CD4-positive, CD25-positive, alpha-beta regulatory T cell (primary cell): ENCODE results near the gene DOP1A. TPM values are rescaled to one million over a fixed set of nuclear protein-coding genes. Genes with fewer than 3 reads are reported as not detected.
A peak's percentile ranks its signal among the peaks of the same experiment; 100 is the strongest.

Source experiments
- ATAC-seq, 2 donors: fragments of 150-1000 bp; cut with Tn5 transposase; one replicate each; pipeline ENCODE4 v1.10.0; 2021; ENCODE audit warnings: low read depth in 2 of 2, moderate number of reproducible peaks in 2 of 2, moderate library complexity in 1 of 2
- DNase-seq, 3 donors: peaks; one replicate each; pipeline versions ENCODE4 v3.0.0 to v3.0.0-alpha.2; 2012 to 2022; ENCODE audit warnings: mixed read lengths in 1 of 3
- H3K27ac ChIP-seq: one replicate; pipeline ENCODE4 v1.7.0; 2013; ENCODE audit warnings: mild to moderate bottlenecking, low read length; ENCODE audit not compliant: insufficient read depth, poor library complexity, severe bottlenecking
- H3K27me3 ChIP-seq: one replicate; pipeline ENCODE4 v1.7.0; 2013; ENCODE audit warnings: low read length; ENCODE audit not compliant: control insufficient read depth, insufficient read depth
- H3K36me3 ChIP-seq: one replicate; pipeline ENCODE4 v1.7.0; 2013; ENCODE audit warnings: mild to moderate bottlenecking, low read length, moderate library complexity; ENCODE audit not compliant: control insufficient read depth, insufficient read depth
- H3K4me1 ChIP-seq: 2 replicates; pipeline ENCODE4 v1.7.0; 2013; ENCODE audit warnings: mild to moderate bottlenecking, low read length; ENCODE audit not compliant: insufficient read depth, control insufficient read depth, poor library complexity, severe bottlenecking
- H3K4me3 ChIP-seq: one replicate; pipeline ENCODE4 v1.7.0; 2013; ENCODE audit warnings: low read depth, mild to moderate bottlenecking, low read length, moderate library complexity
- H3K9me3 ChIP-seq, 2 experiments: 1 replicate in 1 of 2; 2 replicates in 1 of 2; pipeline ENCODE4 v1.7.0; 2013; ENCODE audit warnings: low read length in 2 of 2, mild to moderate bottlenecking in 1 of 2, moderate library complexity in 1 of 2; ENCODE audit not compliant: control insufficient read depth in 2 of 2
- H3K27ac Mint-ChIP-seq, 3 donors: one replicate each; pipeline ENCODE4 v1.8.0; 2020 to 2022; ENCODE audit warnings: mild to moderate bottlenecking in 3 of 3, mixed read lengths in 3 of 3, moderate library complexity in 2 of 3
- H3K27me3 Mint-ChIP-seq: one replicate; pipeline ENCODE4 v1.8.0; 2022; ENCODE audit warnings: mild to moderate bottlenecking, mixed read lengths
- H3K36me3 Mint-ChIP-seq: one replicate; pipeline ENCODE4 v1.8.0; 2020; ENCODE audit warnings: mixed read lengths
- H3K4me1 Mint-ChIP-seq, 4 donors: one replicate each; pipeline ENCODE4 v1.8.0; 2020 to 2022; ENCODE audit warnings: mixed read lengths in 4 of 4, mild to moderate bottlenecking in 1 of 4
- H3K4me3 Mint-ChIP-seq, 4 donors: one replicate each; pipeline ENCODE4 v1.8.0; 2020 to 2022; ENCODE audit warnings: mild to moderate bottlenecking in 4 of 4, mixed read lengths in 4 of 4, moderate library complexity in 3 of 4
- H3K9me3 Mint-ChIP-seq, 7 donors: one replicate each; pipeline ENCODE4 v1.8.0; 2020 to 2022; ENCODE audit warnings: mixed read lengths in 7 of 7, mild to moderate bottlenecking in 3 of 7, moderate library complexity in 2 of 7
- polyA plus RNA-seq, 4 donors: library from polyadenylated mRNA; unstranded; fragments of 300-500 nt; fragmentation: Illumina TruSeq; gene quantifications; one replicate each; pipeline ENCODE4 v1.2.3, GENCODE V29; 2021
- total RNA-seq: library from RNA; stranded (reverse); gene quantifications from one replicate; pipeline ENCODE4 v1.2.3, GENCODE V29; 2022

DOP1A gene
- total and polyA plus RNA-seq, 5 donors from 2014 or later: 2.1 to 21.7 (median 2.5) TPM

DNA sequence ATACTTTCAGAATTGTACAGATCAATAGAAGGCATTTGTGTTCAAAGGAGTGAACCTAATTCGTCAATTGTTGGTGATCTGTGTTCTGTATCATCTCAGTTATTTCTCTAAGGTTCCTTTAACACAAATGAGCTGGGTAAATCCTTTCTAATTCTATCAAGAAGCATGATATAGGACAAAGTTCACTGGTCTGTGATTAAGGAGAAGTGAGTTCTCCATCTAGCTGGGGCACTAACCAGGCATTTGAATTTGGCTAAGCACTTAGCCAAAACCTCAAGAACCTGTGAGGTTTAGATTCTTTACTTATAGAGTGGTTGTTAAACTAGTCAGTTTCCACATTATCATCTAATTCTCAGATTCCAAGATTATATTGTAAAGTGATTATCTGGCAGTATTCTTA, 50.3 kb downstream of the DOP1A start:
- H3K4me1 Mint-ChIP-seq: no peaks in the 10 kb centered on the region
- H3K27ac Mint-ChIP-seq: no peak overlapping the region
- ATAC-seq: no peak
- no peaks in the 10 kb centered on the region for H3K27me3 Mint-ChIP-seq
- Histone ChIP-seq H3K4me3 (no peak overlapping the region), H3K9me3 (no peaks in the 10 kb centered on the region), H3K36me3 (peaks cover 22% of the 10 kb centered on the region), H3K27ac (no peak overlapping the region), H3K4me1 (no peaks in the 10 kb centered on the region), H3K27me3 (no peaks in the 10 kb centered on the region)
- no peak overlapping the region for H3K4me3 Mint-ChIP-seq
- peaks cover 14% of the 10 kb centered on the region for H3K36me3 Mint-ChIP-seq
- no peak for DNase-seq
- peaks cover 0 to 1% (median 0%) of the 10 kb centered on the region in 7 donors for H3K9me3 Mint-ChIP-seq

GRCh38 chr6:83119742-83120300, 52.4 kb downstream of the DOP1A start:
- Histone ChIP-seq H3K36me3 (peaks cover 39% of the 10 kb centered on the region), H3K27ac (no peak overlapping the region), H3K27me3 (no peaks in the 10 kb centered on the region), H3K4me1 (no peaks in the 10 kb centered on the region), H3K4me3 (no peak overlapping the region), H3K9me3 (no peaks in the 10 kb centered on the region)
- Mint-ChIP-seq H3K9me3 (no peaks in the 10 kb centered on the region), H3K27ac (no peak overlapping the region), H3K4me1 (no peaks in the 10 kb centered on the region), H3K4me3 (no peak overlapping the region), H3K27me3 (no peaks in the 10 kb centered on the region), H3K36me3 (peaks cover 29% of the 10 kb centered on the region)
- ATAC-seq: no peak
- DNase-seq: no peak

DNA sequence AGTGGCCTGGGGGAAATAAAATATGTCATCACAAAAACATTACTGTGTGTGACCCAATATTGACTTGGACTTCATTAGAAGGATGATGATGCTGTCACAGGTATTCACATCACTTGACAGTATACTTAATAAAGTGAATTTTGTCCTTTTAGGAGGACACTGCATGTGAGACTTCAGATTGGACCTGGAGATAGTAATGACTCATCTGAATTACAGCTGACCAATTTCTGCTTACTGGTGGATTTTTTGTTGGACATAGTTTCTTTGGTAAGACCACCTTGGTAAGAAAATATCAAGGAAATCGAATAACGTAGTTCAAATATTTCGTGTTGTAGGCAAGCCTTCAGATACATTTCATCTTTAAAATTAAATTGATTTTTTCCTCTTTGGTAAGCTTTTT, 57.1 kb downstream of the DOP1A start:
- no peaks in the 10 kb centered on the region for H3K4me1 Mint-ChIP-seq
- Histone ChIP-seq H3K4me1 (no peaks in the 10 kb centered on the region), H3K9me3 (no peaks in the 10 kb centered on the region), H3K27me3 (no peaks in the 10 kb centered on the region), H3K36me3 (peaks cover 75% of the 10 kb centered on the region), H3K27ac (no peak overlapping the region), H3K4me3 (no peak overlapping the region)
- peaks cover 51% of the 10 kb centered on the region for H3K36me3 Mint-ChIP-seq
- ATAC-seq (no peak), DNase-seq (no peak)
- no peaks in the 10 kb centered on the region for H3K27me3 Mint-ChIP-seq
- no peaks in the 10 kb centered on the region for H3K9me3 Mint-ChIP-seq
- peak overlapping the region in 1 of 3 donors; percentile 3 for H3K27ac Mint-ChIP-seq
- H3K4me3 Mint-ChIP-seq: no peak overlapping the region

DNA sequence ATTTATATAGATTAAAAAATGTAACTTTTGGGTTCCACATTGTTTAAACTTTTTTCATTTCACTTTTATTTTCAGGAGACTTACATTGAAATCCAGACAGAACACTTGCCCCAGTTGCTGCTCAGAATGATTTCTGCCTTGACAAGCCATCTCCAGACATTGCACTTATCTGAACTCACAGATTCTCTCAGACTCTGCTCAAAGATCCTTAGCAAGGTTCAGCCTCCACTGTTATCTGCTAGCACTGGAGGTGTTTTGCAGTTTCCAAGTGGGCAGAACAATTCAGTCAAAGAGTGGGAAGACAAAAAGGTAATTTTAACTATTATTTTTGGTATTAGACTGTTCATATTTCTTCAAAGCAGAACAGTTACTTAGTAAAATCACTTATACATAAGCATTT, 58.0 kb downstream of the DOP1A start:
- no peaks in the 10 kb centered on the region for H3K9me3 ChIP-seq
- no peaks in the 10 kb centered on the region for H3K4me1 ChIP-seq
- H3K27me3 ChIP-seq: no peaks in the 10 kb centered on the region
- H3K4me1 Mint-ChIP-seq: no peaks in the 10 kb centered on the region
- ATAC-seq: no peak
- H3K27ac Mint-ChIP-seq: no peak overlapping the region
- DNase-seq: no peak
- no peak overlapping the region for H3K4me3 ChIP-seq
- peaks cover 56% of the 10 kb centered on the region for H3K36me3 Mint-ChIP-seq
- peaks cover 83% of the 10 kb centered on the region for H3K36me3 ChIP-seq
- H3K27me3 Mint-ChIP-seq: no peaks in the 10 kb centered on the region
- H3K27ac ChIP-seq: no peak overlapping the region
- no peaks in the 10 kb centered on the region for H3K9me3 Mint-ChIP-seq
- H3K4me3 Mint-ChIP-seq: no peak overlapping the region

GRCh38 chr6:83126223-83126622, 58.8 kb downstream of the DOP1A start:
- H3K9me3 ChIP-seq: no peaks in the 10 kb centered on the region
- H3K27ac ChIP-seq: no peak overlapping the region
- Mint-ChIP-seq H3K9me3 (no peaks in the 10 kb centered on the region), H3K36me3 (peaks cover 62% of the 10 kb centered on the region), H3K4me3 (no peak overlapping the region), H3K27ac (peak overlapping the region in 2 of 3 donors; percentile 42 to 47), H3K4me1 (no peaks in the 10 kb centered on the region), H3K27me3 (no peaks in the 10 kb centered on the region)
- DNase-seq: no peak
- H3K36me3 ChIP-seq: peaks cover 81% of the 10 kb centered on the region
- no peaks in the 10 kb centered on the region for H3K27me3 ChIP-seq
- H3K4me3 ChIP-seq: no peak overlapping the region
- H3K4me1 ChIP-seq: no peaks in the 10 kb centered on the region
- ATAC-seq: no peak

DNA sequence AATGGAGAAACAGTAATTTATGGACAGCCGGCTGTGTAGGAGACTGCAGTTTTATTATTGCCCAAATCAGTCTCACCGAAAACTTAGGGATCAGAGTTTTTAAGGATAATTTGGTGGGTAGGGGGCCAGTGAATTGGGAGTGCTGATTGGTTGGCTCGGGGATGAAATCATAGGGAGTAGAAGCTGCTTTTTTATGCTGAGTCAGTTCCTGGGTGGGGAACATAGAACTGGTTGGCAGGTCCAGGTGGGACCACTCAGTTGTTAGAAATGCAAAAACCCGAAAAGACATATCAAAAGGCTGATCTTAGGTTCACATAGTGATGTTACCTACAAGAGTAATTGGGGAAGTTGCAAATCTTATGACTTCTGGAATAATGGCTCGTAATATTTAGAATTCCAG, 59.3 kb downstream of the DOP1A start:
- H3K27ac Mint-ChIP-seq: peak overlapping the region in 1 of 3 donors; percentile 47
- no peaks in the 10 kb centered on the region for H3K27me3 Mint-ChIP-seq
- peaks cover 82% of the 10 kb centered on the region for H3K36me3 ChIP-seq

GRCh38 chr6:83127258-83127657, 59.8 kb downstream of the DOP1A start:
- no peak for ATAC-seq
- Mint-ChIP-seq H3K4me3 (no peak overlapping the region), H3K9me3 (no peaks in the 10 kb centered on the region), H3K27ac (peak overlapping the region in 1 of 3 donors; percentile 47), H3K4me1 (no peaks in the 10 kb centered on the region), H3K27me3 (no peaks in the 10 kb centered on the region), H3K36me3 (peaks cover 57% of the 10 kb centered on the region)
- Histone ChIP-seq H3K4me3 (no peak overlapping the region), H3K9me3 (no peaks in the 10 kb centered on the region), H3K4me1 (no peaks in the 10 kb centered on the region), H3K27ac (no peak overlapping the region), H3K27me3 (no peaks in the 10 kb centered on the region), H3K36me3 (peaks cover 82% of the 10 kb centered on the region)
- no peak for DNase-seq

More for the DNA sequence above, 59.3 kb downstream of the DOP1A start:
- Mint-ChIP-seq H3K36me3 (peaks cover 62% of the 10 kb centered on the region), H3K4me1 (no peaks in the 10 kb centered on the region), H3K4me3 (no peak overlapping the region), H3K9me3 (no peaks in the 10 kb centered on the region)
- H3K27me3 ChIP-seq: no peaks in the 10 kb centered on the region
- no peak for DNase-seq
- no peak overlapping the region for H3K4me3 ChIP-seq
- no peak overlapping the region for H3K27ac ChIP-seq
- ATAC-seq: no peak
- no peaks in the 10 kb centered on the region for H3K4me1 ChIP-seq
- no peaks in the 10 kb centered on the region for H3K9me3 ChIP-seq

DNA sequence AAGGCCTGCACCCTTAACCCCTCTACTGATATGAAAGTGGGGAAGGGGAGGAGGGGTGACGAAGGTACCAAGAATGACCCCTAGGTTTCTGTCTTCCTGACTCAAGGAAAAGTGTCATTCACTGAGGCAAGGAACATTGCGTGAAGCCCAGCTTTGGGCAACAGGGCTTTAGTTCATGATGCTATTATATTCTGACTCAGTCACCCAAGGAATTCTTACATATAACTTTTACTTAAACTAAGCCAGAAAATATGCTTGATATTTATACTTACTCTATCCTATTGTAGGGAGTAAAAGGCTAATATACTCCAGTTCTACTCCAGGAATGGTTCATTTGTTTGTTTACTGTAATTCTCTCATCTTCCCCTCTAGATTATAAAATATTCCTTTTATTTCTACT, 60.5 kb downstream of the DOP1A start:
- Mint-ChIP-seq H3K27ac (no peak overlapping the region), H3K27me3 (no peaks in the 10 kb centered on the region), H3K9me3 (no peaks in the 10 kb centered on the region), H3K4me1 (no peaks in the 10 kb centered on the region), H3K4me3 (no peak overlapping the region), H3K36me3 (peaks cover 60% of the 10 kb centered on the region)
- Histone ChIP-seq H3K36me3 (peaks cover 82% of the 10 kb centered on the region), H3K27me3 (no peaks in the 10 kb centered on the region), H3K27ac (no peak overlapping the region), H3K4me1 (no peaks in the 10 kb centered on the region), H3K9me3 (no peaks in the 10 kb centered on the region), H3K4me3 (no peak overlapping the region)
- ATAC-seq: no peak
- no peak for DNase-seq
